HG03521 (cell line): ENCODE results near the gene MED28.
"Not testable (repeated sequence)": the region's sequence is repeated elsewhere in the genome, so short reads cannot be mapped to it uniquely, and the experiment has no call there.

Experiments
- ATAC-seq: cut with Tn5 transposase; IDR thresholded peaks from one replicate; pipeline ENCODE4 v1.9.1; 2021; ENCODE audit warnings: mild to moderate bottlenecking, moderate library complexity; ENCODE audit not compliant: unreplicated experiment

MED28 gene, protein sequence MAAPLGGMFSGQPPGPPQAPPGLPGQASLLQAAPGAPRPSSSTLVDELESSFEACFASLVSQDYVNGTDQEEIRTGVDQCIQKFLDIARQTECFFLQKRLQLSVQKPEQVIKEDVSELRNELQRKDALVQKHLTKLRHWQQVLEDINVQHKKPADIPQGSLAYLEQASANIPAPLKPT

DNA sequence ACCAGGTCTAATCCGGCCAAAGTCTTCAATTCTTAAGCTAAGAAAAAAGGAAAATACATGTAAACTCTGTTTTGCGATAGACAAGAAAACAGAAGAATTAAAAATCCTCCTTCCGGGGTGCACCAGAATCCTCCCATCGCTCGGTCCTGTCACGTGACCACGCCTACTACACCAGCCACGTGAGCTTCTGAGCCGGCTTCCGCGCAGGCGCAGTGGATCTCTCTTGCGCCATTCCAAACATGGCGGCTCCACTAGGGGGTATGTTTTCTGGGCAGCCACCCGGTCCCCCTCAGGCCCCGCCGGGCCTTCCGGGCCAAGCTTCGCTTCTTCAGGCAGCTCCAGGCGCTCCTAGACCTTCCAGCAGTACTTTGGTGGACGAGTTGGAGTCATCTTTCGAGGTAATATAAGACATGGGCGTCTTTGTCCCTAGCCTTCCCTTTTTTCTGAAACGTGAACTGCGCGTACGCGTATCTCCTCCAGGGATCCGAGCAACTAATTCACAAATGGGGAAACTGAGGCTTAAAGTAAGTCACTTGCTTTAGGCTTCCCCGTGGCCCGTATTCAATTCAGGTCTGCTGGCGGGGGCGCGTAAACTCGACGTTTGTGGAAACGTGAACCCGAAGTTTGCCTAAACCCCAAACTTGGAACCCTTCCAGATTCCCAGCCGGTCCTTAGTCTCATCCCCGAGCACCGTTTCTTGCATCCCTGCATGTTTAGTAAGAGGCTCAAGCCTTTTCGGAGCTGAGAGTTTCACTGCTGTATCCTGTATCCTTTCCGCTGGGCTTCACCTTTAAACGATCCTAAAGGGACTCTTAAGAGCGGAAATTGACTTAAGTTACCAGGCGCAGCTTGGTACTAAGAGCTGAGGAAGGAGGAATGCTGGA is at the start of gene MED28:
Gene MED28 (plus strand): TSS at position 226 of the 884 bp plus-strand sequence. CDS start 14 bp downstream, at position 240.
- ATAC-seq: peak; percentile 88

DNA sequence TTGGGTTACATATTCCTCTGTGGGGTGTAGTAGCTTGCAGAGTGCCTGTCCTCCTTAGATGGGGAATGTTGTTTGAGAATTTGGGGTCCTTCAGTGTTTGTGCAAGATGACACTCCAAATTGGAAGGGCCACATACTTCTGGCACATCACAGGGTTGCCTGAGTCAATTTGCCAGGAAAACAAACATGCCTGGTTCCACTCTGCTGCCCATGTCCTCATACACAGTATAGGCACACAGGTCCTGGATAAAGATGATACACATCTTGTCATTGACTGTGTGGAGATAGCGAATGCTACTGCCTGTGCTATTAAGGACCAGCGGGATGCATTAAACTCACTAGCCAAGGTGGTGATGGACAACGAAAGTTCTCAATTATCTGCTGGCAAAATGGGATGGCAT is 48.6 kb upstream of the MED28 start:
- no peak for ATAC-seq

DNA sequence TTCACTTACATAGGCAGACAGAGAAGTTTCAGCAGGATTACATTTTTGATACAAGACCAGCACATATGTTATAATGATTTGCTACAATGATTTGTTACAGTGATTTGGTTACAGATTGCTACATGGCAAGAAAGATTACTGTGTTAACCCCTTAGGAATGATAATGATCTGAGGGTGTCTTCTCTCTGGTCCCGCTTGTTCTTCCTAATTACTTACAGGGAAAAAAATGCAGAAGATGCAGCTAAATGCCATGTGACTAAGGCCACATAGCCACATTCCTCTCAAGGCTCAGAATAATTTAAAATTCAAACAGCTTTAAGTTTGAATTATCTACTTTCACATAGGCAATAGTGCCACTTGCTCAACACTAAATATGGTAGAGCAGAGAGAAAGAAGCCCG is 47.2 kb upstream of the MED28 start:
- ATAC-seq: no peak

DNA sequence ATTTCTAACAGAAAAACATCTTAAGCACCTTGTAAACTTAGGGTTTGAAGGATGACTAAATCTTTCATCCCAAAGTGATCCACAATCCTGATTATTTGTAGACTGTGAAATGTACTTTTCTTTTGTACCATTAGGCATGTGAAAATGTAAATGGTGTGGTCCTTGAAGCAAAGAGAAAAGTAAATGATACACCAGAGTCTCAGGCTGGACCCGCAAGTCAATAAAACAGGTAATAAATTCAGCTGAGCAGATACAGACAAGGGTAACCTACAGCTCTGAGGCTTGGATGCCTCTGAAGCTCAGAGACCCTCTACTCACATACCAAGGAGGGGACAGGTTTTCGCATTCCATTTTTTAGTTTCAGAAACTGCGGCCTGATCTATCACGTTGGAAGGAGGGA is 40.2 kb upstream of the MED28 start:
- no peak for ATAC-seq

DNA sequence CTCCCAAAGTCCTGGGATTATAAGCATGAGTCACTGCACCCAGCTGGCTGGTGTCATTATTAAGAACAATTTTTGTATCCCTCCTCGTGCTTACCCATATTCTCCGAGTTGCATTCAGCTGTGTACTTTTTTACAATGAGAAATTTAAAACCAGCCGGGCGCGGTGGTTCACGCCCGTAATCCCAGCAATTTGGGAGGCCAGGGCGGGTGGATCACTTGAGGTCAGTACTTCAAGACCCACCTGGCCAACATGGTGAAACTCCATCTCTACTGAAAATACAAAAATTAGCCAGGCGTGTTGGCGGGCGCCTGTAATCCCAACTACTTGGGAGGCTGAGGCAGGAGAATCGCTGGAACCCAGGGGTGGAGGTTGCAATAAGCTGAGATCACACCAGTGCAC is 39.3 kb upstream of the MED28 start:
- ATAC-seq: not testable (repeated sequence)

DNA sequence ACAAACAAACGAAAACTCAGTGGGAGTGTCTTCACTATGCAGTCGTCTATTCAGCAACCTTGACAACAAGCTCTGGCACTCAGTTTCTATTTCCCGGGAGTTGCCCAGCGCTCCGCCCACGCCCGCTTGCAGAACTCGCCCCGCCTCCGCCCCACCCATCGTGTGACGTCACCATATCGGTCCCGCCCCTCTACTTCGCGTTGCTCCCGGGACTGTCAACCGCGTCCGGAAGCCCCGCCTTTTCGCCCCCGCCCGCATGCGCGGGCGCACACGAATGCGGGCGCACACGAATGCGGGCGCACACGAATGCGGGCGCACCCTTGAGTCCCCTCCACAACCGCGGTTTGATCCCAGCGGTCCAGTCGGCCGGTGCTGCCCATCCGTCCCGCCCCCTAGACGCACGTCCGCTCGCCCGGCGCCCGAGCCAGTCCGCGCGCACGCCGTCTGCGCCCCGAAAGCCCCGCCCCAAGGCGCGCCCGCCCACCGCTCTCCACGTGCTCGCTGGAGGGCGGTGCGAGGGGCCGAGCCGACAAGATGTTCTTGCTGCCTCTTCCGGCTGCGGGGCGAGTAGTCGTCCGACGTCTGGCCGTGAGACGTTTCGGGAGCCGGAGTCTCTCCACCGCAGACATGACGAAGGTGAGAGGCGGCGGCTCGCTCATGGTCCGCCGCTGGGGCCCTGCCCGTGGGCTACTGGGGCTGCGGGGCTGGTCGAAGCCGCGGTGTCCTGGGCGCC is 37.3 kb upstream of the MED28 start, which contains the start of gene LAP3:
Gene LAP3 (plus strand): TSS at position 267 of the 733 bp plus-strand sequence. CDS start 268 bp downstream, at position 535.
- peak; percentile 82 for ATAC-seq

DNA sequence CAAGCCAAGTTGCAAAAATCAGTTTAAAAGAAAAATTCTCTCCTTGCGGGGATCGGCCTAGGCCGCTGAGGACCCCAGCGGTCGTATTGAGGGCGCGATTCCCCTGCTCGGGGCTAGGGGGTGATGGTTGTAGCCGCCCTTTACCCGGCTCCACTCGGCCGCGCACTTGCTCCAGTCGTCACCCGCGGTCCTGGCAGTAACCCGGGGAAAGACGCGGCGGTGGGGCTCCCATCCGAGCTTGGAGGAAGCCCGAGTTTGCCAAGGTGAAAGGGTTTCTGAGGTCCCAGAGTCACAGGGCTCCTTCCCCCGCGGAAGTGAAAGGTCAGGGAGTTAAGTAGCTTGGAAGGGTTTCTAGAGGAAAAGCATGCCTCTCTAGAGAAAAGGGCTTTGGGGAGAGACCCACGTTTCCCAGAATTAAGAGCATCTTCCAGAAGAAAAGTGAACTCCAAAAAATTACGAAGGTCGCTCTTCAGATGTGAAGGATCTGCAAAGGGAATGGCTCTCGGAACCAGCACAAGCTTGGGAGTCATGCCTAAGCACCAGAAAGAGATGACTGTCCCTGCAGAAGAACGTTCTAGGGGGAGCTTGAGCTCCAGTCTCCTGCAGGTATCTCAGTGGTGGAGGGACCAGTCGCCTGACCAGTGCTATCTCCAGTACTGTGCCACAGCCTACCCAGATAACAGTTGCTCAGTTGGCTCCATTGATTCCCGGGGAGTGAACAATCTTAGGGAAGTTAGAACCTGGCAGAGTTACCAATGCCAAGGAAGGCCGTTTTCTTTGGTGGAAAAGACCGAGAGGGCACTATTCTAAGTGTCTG is 36.6 kb upstream of the MED28 start:
- peak; percentile 5 for ATAC-seq

DNA sequence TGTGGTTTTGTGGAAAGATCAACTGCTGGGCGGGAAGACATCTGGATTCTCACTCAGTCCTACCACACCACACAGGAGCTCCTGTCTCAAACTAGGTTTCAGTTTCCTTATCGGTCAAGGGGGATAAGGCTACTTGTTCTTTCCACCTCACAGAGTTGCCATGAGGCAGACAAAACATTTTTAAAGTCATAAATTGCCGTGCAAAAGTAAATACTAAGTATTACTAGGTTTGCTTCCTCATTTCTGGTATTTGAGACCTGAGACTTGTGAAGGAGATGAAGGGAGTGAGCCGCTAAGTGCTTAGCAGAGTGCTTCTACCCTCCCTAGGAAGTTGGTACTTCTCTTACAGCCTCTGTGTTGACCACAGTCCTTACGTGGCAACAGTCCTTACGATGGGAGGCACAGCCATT is 36.0 kb upstream of the MED28 start:
- ATAC-seq: peak; percentile 14

DNA sequence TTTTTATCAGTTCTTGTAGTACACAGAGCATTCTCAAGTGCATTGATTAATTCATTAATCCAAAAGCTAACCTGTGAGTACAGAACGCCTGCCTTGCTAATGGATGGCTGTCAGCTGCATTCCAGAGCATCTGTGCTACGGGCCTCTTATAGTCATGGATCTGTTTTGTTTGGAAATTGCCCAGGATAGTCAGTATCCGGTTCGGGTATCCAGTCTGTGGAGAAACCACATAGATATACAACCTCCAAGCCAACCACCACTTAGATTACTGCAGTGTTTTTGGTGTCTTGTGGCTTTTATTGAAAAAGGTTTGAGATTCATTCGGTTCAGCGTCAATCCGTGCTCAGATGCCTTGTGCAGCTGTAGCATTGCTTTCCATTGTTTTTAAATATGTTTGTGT is 33.5 kb upstream of the MED28 start:
- ATAC-seq: no peak

DNA sequence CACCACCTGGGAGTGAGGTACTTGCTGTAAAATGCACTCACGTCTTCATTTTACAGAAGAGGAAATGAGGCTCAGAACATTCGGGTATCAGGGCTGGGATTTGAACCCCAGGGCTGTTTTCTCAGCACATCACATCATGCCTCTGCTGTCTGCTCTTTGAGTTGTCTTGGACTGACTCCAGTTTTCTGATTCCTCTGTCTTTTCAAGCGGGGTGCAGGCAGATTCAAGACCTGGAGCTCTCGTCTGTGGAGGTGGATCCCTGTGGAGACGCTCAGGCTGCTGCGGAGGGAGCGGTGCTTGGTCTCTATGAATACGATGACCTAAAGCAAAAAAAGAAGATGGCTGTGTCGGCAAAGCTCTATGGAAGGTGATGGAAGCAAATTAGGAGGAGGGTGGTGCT is 31.2 kb upstream of the MED28 start:
- ATAC-seq: no peak

DNA sequence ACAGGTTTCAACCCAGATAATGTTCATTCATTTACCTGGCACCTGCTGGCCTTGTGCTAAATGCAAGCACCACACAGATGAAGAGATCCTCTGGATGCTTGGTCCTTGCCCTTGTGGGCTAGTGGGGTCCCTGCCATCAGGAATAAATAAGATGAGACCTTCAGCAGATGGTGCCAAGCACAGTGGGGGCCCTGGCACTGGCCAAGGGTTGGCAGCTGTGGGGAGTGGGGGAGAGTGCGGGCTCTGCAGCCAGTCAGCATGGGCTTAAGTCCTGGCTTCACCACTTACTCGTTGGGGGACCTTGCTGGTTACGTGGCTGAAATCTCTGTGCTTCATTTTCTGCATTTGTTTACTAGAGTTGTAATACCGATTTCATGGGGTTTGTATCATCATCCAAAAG is 30.5 kb upstream of the MED28 start:
- ATAC-seq: no peak

DNA sequence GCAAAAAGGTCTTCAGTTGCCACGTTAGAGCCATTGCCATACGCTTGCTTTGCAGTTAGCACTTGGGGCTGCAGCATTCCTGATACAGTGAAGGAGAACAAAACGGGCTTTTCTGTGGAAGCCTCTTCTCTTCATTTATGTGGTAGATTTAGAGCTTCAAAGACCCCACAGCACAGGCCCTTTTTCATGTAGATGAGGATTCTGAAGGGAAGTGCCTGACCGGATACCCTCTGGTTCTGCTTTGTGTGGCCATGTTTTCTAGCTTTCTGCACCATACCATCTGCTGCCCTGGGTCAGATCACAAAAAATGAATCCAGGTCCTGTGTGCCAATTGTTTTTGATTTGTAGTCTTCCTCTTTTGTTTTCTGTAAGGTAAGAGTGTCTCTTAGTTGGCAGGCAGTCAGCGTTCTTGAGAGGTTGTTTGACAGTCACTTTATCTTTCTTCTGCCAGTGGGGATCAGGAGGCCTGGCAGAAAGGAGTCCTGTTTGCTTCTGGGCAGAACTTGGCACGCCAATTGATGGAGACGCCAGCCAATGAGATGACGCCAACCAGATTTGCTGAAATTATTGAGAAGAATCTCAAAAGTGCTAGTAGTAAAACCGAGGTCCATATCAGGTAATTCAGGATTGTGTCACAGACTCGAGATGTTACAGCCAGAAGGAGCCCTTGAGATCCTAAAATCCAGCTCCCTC is 29.8 kb upstream of the MED28 start:
- no peak for ATAC-seq

DNA sequence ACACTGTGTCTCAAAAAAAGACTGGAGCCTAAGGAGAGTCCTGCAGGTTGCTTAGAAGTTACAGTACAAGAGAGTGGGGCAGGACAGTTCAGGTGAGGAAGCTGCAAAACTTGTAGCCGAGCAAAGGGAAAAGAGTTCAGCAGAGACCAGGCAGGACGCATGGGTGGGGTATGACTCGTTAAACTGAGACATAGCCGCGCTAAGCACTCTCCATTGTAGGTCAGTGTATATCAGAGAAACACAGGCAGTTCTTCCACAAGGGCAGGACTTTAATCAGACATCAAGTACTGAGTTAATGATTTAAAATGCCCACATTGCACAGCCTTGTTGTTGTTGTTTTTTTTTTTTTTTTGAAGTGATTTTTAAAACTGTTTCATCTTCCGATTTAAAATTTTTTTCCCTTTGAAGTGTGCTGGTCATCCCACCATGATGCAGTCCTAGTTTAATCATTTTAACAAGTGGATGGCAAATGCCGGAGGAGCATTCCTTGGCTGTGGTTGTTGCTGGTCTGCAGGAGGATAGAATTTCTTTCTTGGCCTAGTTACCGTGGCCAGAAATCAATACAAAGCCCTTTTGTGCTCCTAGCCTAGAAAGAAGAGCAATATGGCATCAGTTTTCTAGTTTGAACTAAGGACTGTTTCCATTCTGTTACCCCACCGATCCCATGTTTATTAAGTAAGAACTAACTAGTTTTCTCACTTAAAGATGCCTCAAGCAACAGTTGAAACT is 27.2 kb upstream of the MED28 start:
- no peak for ATAC-seq

DNA sequence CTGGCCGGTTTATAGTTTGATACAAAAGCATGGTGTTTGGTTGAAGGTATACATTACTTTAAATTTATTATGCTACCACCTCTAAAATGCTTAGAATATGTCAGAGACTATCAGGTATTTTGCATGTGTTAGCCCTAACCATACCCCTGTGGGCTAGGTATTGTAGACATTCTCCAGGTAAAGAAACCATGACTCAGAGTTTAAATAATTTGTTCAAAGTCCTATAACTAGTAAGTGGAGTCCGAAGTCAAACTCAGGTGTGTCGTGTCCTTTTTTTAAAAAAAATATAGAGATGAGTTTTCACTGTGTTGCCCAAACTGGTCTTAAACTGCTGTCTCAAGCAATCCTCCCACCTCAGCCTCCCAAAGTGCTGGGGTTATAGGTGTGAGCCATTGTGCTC is 25.1 kb upstream of the MED28 start:
- no peak for ATAC-seq

DNA sequence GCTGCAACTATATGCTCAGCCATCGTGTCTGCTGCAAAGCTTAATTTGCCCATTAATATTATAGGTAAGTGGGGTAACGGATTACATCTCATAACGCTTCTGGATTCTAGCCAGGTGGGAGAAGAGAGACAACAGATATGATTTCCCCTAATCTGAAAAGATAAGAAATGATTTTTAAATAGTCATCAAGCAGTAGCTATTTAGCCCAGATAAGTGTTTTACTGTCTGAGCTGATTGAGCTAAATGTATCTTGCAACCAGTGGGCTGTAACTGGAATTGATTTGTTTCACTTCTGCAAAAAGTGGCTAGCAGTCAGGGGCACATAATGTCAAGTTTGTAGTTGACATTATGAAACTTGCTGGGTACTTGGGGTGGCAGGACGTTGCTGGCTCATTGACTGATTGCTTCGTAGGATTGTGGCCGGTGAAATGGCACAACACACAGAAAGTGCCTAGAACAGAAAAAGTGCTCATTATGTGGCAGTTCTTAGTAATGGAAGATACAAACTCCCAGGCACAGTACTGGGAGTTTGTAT is 18.9 kb upstream of the MED28 start:
- peak; percentile 81 for ATAC-seq

DNA sequence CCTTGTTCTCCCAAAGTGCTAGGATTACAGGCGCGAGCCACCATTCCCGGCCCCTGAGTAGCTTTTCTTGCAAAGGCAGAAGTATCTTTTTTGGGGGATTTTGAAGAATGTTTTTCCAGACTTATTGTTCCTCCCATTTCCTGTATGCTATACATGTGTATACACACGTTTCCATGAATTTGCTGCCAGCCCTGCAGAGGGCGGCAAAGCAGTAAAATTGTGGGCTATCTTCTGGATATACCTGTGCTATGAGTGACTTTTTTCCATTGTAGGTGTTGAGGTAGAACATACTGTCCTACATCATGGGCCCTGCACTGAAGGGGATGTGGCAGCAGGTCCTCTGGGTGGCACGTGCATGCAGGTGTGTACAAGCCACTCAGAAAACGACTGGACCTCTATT is 16.9 kb upstream of the MED28 start:
- no peak for ATAC-seq

DNA sequence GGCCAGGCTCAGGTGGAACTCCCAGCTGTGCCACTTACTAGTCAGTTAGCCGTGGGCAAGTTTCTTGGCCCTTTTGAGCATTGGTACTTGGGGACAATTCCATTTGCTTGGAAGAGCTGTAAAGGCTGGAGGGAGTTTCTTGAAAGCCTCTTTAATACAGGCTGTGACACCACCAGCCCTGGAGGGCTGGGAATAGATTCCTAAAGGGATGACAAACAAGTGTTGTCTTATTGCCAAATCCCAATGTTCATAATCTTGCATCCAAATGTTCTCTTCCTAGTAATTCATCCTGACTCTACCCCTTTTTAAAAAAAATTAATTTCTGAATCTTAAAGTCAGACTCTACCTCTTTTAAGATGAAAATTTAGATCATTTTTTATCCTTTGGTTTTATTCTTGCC is 14.6 kb upstream of the MED28 start:
- no peak for ATAC-seq

DNA sequence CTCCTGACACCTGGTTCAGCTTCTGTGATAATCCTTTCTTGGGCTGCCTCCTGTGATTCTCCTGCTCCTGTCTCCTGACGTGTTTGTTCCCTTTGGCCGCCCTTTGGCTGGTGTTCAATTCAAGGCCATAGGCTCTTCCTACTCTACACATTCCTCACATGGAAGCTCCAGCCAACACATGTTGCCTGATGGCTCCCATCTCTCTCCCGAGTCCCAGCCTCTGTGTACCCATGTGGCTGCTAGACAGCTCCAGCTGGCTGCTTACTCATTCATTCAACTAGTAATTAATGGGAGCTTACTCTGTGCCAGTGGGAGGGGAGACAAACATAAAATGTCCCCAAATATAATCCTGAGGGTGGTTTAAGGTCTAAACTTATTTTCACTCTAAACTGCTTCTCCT is 9.2 kb upstream of the MED28 start:
- ATAC-seq: no peak

DNA sequence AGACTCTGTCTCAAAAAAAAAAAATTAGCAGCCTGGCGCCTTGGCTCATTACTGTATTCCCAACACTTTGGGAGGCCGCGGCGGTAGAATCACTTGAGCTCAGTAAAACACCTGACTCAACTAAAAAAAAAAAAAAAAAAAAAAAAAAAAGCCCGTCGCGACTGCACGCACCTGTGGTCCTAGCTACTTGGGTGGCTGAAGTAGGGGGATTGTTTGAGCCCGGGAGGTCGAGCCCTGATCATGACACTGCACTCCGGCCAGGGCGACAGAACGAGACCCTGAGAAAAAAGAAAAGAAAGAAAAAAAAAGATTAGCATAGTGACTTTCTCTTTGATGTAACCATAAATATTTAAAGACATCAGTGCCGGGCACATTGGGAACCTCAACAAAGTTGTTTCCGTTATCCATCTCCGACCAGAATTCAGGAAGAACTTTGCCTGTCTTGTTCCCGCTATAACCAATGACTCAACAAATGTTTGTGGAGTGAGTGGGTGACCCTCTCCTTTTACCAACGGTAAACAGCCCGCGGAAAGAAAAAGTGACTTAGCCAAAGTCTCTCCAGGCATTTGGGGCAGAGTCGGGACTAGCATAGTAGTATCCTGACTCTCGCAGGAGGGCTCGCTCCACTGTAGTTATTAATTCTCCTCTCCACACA is 553 bp upstream of the MED28 start:
- peak; percentile 45 for ATAC-seq
